Non-pigmented ciliary epithelial cell (primary cell): ENCODE data around the gene EOMES.

Experiments
- DNase-seq: peaks from one replicate; pipeline ENCODE4 v3.0.0-alpha.2; 2010; ENCODE audit warnings: low read depth

EOMES gene

DNA sequence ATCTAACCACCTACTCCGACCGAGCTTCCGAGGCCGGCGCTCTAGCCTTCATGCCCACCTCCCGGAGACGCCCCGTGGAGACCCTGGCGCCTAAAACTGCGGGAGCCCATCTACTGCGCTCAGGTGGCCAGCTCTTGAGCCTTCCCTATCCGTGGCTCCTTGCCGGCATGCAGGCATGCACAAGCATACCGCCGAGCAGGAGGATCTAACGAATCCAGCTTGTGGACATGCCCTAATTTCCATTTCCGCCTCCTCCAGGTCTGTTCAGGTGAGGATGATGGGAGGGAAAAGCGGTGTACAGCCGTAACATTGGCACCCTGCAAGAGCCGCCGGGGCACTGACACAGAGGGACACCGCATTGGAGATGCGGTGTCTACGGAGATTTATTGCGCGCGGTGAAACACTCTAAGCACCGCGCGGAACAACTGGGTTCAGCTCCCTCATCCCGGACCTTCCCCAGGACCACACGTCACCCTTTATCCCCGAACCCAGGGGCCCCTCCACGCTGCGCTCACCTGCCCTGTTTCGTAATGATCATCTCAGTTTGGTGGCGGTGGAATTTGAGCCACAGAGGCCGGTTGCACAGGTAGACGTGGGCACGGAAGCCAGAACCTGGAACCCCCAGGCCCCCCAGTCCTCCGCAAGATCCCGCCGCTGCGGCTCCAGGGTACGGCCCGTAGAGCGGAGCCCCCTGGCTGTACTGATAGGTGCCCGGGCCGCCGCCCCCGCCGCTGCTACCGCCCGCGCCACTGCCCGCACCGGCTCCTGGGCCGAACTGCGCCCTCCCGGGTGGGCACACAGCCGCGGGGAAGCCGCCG lies 1.0 kb downstream of the EOMES start:
- no peak for DNase-seq

DNA sequence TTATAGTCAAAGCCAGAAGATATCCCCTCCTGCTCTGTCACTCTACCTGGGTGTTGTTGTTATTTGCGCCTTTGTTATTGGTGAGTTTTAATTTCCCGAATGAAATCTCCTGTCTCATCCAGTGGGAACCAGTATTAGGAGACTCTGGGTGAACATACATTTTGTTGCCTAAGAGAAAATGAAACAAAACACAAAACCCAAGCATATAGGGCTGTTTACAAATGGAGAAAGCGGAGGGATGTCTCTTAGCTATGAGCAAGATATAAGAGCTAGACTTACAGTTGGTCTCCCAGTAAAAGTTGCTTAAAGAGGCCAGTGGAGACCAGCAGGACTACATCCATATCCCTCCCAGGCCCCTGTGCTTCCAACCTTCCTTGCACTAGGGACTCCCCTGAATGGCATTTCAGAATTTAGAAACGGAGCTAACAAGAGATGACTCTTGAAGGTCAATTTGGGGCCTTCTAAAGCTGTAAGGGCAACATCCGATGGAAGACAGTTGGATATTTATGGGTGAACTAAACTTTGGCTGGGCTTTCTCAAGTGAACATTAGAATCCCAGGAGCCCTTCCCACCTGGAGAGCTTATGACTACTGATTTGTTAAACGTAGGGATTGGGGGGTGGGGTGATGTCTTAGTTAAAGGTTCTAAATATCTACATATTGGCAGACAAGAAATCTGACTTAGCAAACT lies 2.7 kb downstream of the EOMES start:
- no peak for DNase-seq

DNA sequence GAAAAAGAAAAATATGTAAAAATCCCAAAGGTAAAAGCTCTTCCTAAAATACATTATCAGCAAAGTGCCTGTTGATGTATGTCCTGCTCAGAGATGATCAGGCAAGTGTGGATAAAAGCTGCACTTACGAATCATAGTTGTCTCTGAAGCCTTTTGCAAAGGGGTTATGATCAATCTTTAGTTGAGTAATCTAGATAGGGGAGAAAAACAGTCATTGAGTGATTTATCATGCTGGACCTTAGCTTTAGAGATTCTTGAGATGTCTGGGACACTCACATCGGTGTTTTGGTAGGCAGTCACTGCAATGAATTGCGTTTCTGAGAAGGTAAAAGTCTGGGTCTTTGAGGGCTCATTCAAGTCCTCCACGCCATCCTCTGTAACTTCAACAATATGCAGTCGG lies 3.7 kb downstream of the EOMES start:
- no peak for DNase-seq

DNA sequence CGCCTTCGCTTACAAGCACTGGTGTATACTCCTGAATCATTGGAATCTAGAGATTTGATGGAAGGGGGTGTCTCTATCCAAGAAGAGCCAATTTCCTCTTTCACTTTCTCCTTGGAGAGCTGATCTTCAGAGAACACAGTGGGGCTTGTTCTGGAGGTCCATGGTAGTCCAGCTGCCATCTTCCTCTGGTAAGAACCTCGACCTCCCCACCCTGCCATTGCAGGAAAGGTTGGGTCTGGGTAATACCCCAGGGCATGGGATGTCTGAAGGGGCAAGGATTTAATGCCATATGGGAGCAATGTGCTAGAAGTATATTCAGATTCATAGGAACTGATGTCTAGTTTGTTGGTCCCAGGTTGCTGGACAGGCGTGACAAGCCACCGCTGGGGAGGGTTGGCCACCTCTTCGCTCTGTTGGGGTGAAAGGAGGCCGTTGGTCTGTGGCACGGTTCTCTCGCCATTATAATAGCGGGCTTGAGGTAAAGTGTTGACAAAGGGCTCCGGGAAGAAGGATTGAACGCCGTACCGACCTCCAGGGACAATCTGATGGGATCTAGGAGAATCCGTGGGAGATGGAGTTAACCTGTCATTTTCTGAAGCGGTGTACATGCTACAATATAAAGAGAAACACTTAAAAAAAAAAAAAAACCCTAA lies 4.8 kb downstream of the EOMES start:
- DNase-seq, result no peak

DNA sequence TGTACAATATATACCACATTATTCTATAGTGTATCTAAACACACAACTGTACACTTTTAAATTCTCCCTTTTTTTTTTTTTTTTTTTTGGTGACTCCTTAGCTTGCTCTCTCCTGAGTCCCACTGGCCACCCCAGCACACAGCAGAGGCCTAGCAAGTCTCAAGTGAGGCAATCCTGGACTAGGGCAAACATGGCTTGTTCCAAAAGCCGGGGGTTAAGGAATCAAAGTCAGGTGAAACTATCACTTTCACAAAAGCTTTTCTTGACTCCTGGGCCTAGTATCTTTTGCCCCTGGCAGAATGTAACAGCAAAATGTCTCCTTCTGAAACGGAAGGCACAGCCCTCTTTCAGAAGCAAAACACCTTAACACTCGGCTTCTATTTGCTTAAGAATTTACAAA lies 5.8 kb downstream of the EOMES start:
- DNase-seq, result no peak

DNA sequence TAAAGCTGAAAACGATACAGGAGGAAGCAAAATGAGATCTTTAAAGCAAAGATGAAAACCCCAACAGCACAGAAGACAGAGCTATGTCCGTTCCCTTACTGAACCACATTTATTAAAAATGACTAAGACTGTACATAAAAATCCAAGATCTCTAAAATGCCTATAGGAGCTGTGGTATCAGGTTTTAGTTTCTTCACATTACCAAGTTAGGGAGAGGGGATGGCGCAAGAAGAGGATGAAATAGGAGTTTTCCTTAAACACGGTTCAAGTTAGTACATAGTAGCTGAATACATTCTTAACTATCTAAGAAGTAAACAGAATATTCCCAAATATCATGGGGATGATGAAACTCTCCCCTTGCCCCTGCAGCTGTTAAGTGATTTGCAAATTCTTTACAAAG lies 6.3 kb downstream of the EOMES start:
- DNase-seq, result no peak

DNA sequence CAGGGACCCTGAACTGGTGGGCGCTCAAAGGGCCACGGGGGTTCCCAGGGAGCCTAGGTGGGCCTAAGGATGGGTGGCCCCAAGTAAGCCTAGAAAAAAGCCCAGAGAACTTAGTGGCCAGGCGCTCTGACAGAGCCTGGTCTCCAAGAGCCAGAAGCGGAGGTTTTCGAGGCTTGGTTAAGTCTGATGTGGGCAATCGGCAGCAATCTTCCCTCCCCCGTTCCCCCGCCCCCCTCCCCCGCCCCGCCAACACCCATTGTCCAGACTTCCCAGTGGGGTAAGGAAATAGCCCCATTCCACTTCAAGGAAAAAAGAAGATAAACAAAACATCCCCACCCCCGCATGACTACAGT lies 6.7 kb downstream of the EOMES start:
- DNase-seq, result no peak

DNA sequence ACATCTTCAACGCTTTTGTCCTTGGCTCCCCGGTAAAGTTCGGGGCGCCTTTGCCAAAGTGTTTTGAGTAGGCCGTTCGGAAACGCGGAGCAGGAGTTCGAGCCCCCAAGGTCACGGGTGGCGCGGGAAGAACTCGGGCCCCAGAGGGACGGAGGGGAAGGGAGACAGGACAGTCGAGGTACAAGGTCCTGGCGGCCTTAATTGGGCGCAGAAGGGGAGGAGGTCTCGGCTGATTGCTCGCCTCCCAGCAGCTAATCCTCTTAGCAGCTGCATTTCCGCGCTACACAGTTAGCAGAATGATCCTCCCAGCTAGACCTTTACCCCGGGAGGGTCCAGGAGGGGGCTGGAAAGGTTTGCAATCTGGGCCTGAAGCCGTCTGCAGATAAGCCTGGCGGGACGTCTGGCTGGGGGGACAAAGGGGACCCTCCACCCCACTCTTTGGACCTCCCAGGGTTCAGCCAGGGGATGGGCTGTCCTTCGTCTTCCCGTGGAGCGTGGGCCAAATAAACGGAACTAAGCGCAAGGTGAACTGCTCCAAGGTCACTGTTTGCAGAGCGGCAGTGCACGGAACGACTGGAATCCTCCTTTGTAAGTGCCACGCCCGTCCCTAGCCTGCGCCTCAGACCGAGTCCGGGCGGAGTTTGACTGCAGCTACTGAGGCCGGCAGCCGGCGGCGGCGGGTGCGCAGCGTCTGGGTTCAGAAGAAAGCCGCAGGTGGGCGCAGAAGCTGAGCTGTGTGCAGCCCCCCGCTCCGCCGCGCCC lies 7.2 kb downstream of the EOMES start:
- no peak for DNase-seq

DNA sequence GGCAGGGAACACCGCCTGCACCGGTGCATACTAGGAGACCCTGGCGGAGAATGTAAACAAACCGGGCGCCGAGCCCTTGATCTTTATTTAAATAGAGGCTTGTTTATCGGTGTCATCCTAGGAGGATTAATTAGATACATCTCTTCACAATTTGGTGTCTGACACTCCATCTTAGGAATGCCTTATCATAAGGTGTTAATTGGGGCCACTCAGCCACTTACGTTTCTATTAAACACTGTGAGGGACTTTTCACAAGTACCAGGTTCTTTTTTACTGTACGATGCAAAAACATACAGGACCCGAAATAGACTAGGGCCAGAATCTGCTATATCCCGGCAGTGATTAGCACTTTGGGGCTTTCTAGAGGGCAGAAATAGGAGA lies 8.0 kb downstream of the EOMES start:
- no peak for DNase-seq

DNA sequence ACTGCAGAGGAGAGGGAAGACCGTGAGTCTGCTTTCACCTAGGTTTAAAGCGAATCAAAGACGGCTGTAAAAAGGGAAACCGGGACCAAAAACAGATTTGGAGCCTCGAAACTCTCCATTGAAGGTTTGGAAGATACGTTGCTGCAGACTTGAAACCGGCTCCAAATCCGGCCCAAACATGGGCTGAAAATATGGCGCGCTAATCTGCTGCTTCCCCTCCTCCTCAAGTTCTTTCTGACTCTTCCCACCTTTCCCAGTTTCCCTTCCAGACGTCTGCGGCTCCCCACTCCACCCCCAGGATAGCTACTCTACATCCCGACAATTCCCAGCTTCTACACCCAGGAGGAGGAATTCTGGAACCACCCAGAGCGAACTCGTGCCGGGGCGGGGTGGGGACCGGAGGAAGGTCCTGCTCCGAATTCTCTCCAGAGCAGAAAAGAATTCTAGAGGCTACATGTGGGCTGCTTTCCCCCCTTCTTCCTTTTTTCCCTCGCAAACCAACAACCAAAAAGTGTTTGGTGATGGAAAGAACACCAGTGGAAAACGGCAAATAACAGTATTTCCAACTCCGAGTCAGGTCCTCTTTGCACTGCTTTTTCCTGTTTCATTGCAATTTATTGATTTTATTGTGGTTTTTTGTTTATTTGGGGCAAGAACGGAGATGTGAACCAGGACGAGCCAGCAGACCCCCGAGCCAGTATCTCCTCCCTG lies 8.5 kb downstream of the EOMES start:
- DNase-seq, result no peak

DNA sequence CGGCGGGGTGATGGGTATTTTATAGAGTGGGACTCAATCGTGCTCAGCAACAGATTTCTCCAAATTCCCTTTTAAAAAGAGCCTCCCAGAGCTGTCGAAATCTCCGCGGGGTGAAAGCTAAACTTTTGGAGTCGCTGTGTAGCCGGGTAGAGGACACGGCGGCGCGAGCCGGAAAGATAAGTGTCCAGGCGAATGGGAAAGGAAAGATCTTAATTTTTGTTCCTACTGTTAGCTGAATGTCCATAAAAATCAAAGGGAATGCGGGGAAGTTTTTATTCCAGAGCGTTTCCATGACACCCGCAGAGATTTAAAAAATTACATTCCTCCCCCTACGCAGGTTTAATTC lies 9.1 kb downstream of the EOMES start:
- DNase-seq, result no peak

DNA sequence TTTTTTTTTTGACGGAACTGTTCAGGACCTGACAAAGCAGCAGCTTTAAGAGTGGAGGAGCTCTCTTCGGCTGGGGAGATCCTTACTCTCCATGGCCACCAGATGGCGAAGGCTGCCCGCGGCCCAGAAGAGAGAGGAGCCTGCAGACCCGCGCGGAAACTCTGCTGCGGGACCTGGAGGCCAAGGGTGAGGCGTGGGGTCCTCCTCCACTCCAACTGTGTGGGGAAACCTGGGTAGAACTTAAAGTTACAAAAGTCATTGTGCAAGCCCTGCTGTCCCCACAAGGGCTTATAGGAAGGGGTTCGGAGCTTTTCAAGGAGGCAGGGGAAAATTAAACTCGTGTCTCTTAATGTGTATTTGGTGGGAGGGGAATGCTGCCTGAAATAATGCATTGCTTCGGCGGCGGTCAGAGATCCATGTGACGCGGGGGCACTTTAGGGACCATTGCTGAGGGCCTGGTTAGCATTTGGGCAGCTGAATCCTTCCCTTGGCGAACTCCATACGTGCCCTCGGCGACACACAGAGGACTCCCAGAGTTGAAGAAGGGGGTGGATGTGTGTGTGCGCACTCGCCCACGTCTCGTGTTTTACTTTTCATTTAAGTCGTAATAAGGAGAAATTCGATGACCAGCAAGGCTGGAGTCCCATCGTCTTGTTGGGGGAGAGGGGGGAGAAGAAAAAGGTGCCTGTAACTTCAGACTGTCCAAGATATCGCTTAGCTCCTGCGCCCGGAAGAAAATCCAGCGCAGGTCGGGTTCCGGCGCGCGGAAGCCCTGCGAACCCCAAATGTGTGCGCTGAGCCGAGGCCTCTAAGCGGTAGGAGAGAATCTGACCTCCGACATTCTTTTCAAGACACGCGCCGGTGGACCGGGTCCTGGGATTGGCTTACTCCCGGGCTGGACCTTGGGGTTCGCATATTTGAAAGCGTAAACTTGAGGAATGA lies 9.7 kb downstream of the EOMES start:
- peak; percentile 43 for DNase-seq

DNA sequence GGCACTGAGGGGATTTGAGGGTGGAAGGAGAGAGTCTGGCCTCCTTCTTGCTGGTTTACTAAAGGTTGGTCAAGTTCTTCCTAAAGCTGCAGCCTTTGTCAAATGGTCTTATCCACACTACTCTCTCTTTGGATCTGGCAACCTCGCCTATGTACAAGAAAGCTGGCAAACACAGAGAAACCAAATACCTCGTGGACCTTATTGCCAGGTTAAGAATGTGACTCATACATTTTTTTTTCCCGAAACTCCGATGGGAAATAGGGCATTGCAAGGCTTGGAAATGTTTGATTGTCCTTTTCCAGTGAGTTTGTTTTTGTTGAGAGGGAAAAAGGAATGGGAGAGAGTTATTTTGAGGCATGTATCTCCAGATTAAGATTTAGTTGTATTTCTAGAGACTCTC lies 13.9 kb downstream of the EOMES start:
- no peak for DNase-seq

DNA sequence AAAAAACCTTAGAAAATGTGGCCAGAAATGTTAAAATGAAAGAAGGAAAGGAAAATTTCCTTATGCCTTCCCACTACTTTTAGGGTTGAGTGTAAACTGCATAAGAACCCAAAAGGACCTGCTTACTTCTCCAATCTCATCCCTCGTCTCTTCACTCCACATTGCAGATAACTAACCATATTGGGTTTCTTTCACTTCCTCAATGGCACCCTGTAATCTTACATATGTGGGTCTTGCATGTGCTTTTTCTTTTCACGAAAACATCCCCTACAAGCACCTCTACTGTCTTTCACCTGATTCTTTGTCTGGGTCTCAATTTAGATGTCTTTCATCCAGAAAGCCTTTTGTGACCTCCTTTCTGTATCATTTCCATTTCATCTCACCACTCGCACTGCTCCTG lies 23.1 kb downstream of the EOMES start:
- DNase-seq, result no peak

DNA sequence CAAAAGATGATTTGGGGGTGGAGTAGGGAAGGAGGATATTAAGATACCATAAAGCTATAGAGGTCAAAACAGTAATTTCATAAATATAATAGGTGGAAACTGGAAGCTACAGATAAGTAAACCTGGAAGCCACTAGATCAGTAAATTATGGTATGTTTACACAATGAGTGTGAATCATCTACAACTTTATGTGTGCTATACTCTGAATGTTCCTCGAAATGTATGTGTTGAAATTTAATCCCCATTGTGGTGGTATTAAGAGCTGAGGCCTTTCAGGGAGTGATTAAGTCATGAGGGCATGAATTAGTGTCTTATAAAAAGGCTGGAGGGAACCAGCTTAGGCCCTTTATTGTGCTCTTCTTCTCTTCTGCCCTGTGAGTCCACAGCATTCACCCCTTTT lies 25.2 kb downstream of the EOMES start:
- DNase-seq, result no peak

DNA sequence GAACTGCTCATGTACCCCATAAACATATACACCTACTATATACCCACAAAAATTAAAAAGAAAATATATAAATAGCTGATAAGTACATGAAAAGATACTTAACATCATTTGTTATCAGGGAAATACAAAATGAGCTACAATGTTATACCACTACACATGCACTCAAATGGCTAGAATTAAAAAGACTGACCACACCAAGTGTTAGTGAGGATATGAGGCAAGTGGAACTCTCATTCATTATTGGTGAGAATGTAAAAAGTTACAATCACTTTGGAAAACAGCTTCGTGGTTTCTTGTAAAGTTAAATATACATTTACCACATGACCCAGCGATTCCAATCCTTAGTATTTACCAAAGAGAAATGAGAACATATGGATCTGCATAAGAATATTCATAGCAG lies 26.5 kb downstream of the EOMES start:
- DNase-seq, result no peak

DNA sequence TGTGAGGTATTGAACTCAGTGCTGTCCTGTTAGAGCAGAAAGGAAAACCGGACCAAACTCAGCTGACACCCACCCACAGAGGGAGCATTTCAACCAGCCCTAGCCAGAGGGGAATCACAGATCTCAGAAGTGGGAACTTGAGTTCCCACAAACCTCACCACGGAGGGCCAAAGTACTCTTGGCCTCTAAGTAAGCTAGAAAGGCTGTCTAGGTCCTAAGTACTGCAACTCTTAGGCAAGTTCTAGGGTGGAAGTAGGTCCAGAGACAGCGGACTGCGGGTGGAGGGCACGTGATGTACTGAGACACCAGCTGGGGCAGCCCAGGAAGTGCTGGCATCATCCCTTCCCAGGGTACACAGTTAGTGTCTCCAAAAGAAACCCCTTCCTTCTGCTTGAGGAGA lies 34.1 kb downstream of the EOMES start:
- DNase-seq, result no peak

DNA sequence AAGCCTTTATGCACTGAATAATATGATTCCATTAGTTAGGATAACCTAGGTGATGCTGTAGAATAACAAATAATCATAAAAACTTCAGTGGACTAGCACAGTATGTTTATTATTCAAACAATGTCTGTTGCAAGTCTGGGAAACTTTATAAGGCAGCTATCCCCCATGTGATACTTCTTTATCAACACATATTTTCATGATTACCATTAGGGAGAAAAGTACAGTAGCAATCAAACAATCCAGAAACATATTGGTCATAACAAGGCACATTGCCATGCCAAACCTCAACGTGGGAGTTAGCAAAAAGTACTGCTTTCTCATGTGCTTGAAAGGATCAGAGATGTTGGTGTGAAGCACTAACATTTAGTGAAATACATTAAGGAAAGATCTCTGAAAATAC lies 35.5 kb downstream of the EOMES start:
- peak; percentile 82 for DNase-seq

DNA sequence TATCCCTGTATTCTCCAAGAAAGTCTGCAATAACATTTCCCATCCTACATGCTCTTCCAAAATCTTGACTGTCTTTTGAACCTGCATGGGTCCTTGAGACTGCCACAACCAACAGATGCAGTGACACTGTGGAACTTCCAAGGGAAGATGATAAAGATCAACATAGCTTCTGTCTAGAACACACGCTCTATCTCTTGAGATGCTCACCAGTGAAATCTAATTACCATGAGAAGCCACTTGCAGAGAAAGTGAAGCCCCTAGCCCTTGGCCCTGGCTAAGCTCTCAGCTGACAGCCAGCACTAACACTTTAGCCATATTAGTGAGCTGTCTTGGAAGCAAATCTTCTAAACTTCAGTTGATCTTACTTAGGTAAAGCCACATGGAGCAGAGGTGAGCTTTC lies 36.6 kb downstream of the EOMES start:
- no peak for DNase-seq

DNA sequence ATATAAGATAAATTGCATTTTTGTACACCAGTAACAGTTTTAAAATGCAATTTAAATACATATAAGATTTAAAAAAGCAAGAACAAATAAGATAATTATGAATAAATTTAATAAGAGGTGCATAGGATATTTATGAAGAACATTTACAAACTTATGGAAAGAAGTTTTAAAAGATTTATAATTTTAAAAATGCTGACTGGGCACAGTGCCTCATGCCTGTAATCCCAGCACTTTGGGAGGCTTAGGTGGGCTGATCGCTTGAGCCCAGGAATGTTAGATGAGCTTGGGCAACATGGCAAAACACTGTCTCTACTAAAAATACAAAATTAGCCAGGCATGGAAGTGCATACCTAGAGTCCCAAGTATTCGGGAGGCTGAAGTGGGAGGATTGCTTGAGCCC lies 37.8 kb downstream of the EOMES start:
- DNase-seq, result no peak

DNA sequence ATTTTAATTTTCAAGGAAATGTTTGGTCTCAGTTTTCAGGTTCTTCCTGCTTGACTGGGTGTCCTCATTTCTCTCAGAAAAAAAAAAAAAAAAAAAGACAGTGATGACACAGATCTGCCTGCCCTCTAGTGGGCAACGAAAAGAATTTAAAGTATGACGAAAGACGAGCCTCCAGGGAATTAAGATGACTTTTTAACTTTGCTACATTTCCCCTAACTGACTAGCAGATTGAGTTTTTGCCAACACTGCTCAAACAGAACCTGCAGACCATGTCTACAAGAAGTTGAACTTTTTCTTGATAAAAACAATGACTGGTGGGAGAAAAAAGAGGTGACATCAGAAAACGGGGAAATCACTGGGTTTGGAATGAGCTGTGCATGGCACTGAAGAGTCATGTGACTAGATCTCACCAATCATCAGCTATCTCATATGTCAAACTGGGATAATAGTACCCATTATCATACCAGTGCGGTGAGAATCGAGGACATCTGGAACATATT lies 40.8 kb downstream of the EOMES start:
- DNase-seq, result peak; percentile 54
